Stomach (tissue), 9 donors: ENCODE data around the gene FAM83F. TPM values are rescaled to one million over a fixed set of nuclear protein-coding genes. Genes with fewer than 3 reads are reported as not detected.

Experiments used
- DNase-seq, 2 donors: peaks; one replicate each; pipeline versions ENCODE4 v3.0.0 to v3.0.0-alpha.2; 2013 to 2019
- H3K27ac ChIP-seq, 5 donors: fragments of 200-600 bp in 4 of 5; sonication (generic) in 4 of 5; one replicate each; pipeline ENCODE4 v1.5.1; 2013 to 2019; ENCODE audit warnings: mild to moderate bottlenecking in 1 of 5, moderate library complexity in 1 of 5
- H3K27me3 ChIP-seq, 3 donors: fragments of 200-600 bp; sonication (generic); one replicate each; pipeline ENCODE4 v1.5.1; 2017 to 2019; ENCODE audit warnings: mixed run types in 1 of 3
- H3K36me3 ChIP-seq, 4 donors: fragments of 200-600 bp; sonication (generic); 1 replicate in 3 of 4; 2 replicates in 1 of 4; pipeline ENCODE4 v1.5.1; 2016 to 2019
- H3K4me1 ChIP-seq, 4 donors: fragments of 200-600 bp; sonication (generic); one replicate each; pipeline ENCODE4 v1.5.1; 2016 to 2019
- H3K4me3 ChIP-seq, 4 donors: fragments of 200-600 bp; sonication (generic) in 3 of 4; one replicate each; pipeline ENCODE4 v1.5.1; 2016 to 2019; ENCODE audit warnings: mild to moderate bottlenecking in 1 of 4
- H3K9me3 ChIP-seq, 4 donors: fragments of 200-600 bp; sonication (generic); one replicate each; pipeline ENCODE4 v1.5.1; 2016 to 2019
- EP300 ChIP-seq: sonication (generic); formaldehyde crosslinking; IDR thresholded peaks from one replicate; pipeline ENCODE4 v1.6.1; 2017; ENCODE audit warnings: antibody characterized with exemption
- POLR2A ChIP-seq, 4 donors: fragments of 450-650 bp; IDR thresholded peaks; one replicate each; pipeline ENCODE4 v1.6.1; 2016; ENCODE audit warnings: antibody characterized with exemption in 4 of 4, control low read depth in 2 of 4, mild to moderate bottlenecking in 1 of 4, moderate library complexity in 1 of 4
- POLR2AphosphoS5 ChIP-seq, 3 donors: sonication (generic); formaldehyde crosslinking; IDR thresholded peaks; one replicate each; pipeline ENCODE4 v1.6.1; 2016; ENCODE audit warnings: antibody characterized with exemption in 3 of 3
- WGBS, 5 donors: extraction: QIAGEN DNeasy Blood & Tissue Kit in 3 of 5; methylation state at CpG; one replicate each; pipeline versions ENCODE4 v1.1.5 to v1.1.7; 2013 to 2018; 5-methylcytosine and 5-hydroxymethylcytosine counted together
- intact Hi-C: fragments of 100-400 bp; cut with DNase I; formaldehyde crosslinking; loops from one replicate; pipeline ENCODE4 v1.15.1; 2023; ENCODE audit warnings: low total_unique reads
- polyA plus RNA-seq, 3 donors: library from polyadenylated mRNA; stranded (reverse); fragments of 200-250 nt; gene quantifications; one replicate each; pipeline ENCODE4 v1.2.3, GENCODE V29; 2013
- total RNA-seq, 5 donors: library from RNA; depleted of rRNA; stranded (reverse); fragments of >200 nt; gene quantifications; one replicate each; pipeline versions ENCODE4 v1.1.0 to v1.2.3, GENCODE V29; 2014 to 2016
- TF ChIP-seq, protein P1 (sequence below), 7 experiments: fragments of 450-650 bp in 4 of 7; fragments of 200-600 bp in 3 of 7; sonication (generic) in 3 of 7; IDR thresholded peaks; one replicate each; pipeline ENCODE4 v1.5.1; 2016 to 2019; ENCODE audit warnings: antibody characterized with exemption in 7 of 7, control low read depth in 2 of 7, mild to moderate bottlenecking in 1 of 7
- donor health status: healthy with polysubstance abuse.
- donor health status: Bipolar disorder and iron deficiency.
- donor health status: healthy.

FAM83F gene
- total and polyA plus RNA-seq, 8 donors: under 0.01 to 17.4 (median 7.6) TPM

DNA sequence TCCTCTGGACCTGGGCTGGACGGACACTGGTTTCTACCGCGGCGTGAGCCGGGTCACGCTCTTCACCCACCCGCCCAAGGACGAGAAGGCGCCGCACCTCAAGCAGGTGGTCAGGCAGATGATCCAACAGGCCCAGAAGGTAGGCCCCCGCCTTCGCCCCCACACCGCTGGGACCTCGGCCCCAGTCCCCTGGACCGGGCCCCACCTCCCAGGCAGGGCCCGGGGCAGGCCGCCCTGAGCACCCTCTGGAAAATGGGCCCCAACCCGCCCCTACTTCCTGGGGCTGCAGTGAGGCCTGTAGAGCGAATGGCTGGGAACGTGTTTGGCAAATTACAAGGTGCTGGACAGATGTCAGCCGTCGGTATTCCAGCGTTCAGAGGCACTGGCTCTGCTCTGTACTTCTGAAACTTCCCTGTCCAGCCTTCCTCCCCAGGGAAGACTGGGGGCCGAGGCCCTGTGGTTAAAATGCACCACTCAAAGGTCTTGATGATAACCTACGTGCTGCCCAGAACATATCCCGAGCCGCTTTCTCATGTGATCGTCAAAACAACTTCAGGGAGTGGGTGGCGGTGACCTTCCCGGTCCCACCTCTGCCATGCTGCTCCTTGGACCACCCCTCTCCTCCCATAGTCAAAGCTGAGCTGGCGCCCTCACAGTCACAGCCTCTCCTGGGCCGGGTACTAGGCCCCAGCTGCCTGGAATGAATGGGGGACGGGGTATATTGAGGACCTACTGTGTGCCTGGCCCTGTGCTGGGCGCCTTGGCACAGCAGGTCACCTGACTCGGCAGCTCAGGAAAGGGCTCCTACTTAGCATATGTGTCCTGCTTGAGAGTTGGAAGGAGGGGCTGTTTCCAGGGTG is 869 bp downstream of the FAM83F start:
- peak; percentile 51 to 54 for DNase-seq
- peaks cover 38 to 83% (median 67%) of the 10 kb centered on the region in 4 donors for H3K4me1 ChIP-seq
- H3K4me3 ChIP-seq: peak overlapping the region; percentile 46 to 53 (median 50)

DNA sequence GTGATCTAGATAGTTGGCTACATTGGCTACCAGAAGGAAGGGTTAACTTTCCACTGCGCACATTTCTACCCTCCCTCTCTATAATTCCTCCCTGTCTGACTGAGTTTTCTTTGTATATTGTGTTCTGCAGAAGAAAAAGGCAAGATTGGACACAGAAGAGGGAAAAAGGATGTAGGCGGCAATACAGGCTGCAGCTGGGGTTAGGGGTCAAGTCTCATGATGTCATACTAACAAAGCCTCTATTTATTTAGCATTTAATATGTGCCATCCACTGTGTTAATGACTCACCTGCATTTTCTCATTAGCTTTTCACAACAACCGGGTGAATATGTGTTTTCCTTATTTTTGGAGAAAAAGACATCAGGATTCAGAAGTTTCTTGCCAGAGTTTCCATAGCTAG is 2.0 kb downstream of the FAM83F start:
- 55 to 65% (median 57%) methylated on average over 3 of the region's 3 CpGs for WGBS, 5 donors

More for the DNA sequence above, 869 bp downstream of the FAM83F start:
- H3K27me3 ChIP-seq: peaks cover 0 to 26% (median 13%) of the 10 kb centered on the region in 3 donors
- H3K9me3 ChIP-seq: no peaks in the 10 kb centered on the region
- TF ChIP-seq, protein P1, sequence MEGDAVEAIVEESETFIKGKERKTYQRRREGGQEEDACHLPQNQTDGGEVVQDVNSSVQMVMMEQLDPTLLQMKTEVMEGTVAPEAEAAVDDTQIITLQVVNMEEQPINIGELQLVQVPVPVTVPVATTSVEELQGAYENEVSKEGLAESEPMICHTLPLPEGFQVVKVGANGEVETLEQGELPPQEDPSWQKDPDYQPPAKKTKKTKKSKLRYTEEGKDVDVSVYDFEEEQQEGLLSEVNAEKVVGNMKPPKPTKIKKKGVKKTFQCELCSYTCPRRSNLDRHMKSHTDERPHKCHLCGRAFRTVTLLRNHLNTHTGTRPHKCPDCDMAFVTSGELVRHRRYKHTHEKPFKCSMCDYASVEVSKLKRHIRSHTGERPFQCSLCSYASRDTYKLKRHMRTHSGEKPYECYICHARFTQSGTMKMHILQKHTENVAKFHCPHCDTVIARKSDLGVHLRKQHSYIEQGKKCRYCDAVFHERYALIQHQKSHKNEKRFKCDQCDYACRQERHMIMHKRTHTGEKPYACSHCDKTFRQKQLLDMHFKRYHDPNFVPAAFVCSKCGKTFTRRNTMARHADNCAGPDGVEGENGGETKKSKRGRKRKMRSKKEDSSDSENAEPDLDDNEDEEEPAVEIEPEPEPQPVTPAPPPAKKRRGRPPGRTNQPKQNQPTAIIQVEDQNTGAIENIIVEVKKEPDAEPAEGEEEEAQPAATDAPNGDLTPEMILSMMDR (IDR thresholded peaks at IDR 0.05): no peak
- TF ChIP-seq EP300: no peak
- TF ChIP-seq POLR2AphosphoS5 (IDR thresholded peaks at IDR 0.05): no peak
- no peak for TF ChIP-seq POLR2A (IDR thresholded peaks at IDR 0.05)
- intact Hi-C loops: no loop called here
- WGBS, 5 donors: 33 to 60% (median 37%) methylated on average over 19 to 35 of the region's 35 CpGs
- peak overlapping the region; percentile 66 to 94 (median 85) for H3K27ac ChIP-seq
- no peaks in the 10 kb centered on the region for H3K36me3 ChIP-seq

DNA sequence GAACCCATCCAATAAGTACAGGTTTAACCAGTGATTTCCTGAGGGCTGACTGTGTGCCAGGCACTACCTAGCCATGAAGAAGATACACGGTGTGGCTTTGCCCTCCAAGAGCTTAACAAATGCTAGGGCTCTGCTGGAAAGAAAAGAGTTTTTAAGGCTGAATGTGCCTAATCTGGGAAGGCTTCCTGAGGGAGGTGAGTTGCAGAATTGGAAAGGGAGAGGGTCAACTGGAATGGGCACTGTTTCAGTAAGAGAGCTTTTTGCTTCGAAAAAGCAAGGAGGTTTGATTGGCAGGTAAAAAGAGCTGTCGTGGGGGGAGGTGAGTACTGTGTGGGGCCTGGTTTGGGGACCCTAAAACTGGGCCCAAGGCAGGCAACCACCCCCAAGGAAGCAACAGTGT is 2.7 kb downstream of the FAM83F start:
- 78 to 87% (median 84%) methylated on average over 3 of the region's 3 CpGs for WGBS, 5 donors
- peak overlapping the region; percentile 27 to 85 (median 65) for H3K27ac ChIP-seq
- TF ChIP-seq, protein P1 (IDR thresholded peaks at IDR 0.05): no peak
- no peak for TF ChIP-seq POLR2AphosphoS5 (IDR thresholded peaks at IDR 0.05)
- no peak for TF ChIP-seq POLR2A (IDR thresholded peaks at IDR 0.05)
- no peak for TF ChIP-seq EP300
- H3K4me1 ChIP-seq: peaks cover 43 to 80% (median 63%) of the 10 kb centered on the region in 4 donors
- H3K36me3 ChIP-seq: no peaks in the 10 kb centered on the region
- intact Hi-C loops: no loop called here
- no peak for DNase-seq
- H3K4me3 ChIP-seq: peak overlapping the region in 2 of 4 donors; percentile 26 to 46
- H3K9me3 ChIP-seq: no peaks in the 10 kb centered on the region
- peaks cover 0 to 26% (median 13%) of the 10 kb centered on the region in 3 donors for H3K27me3 ChIP-seq

More for the DNA sequence above, 2.0 kb downstream of the FAM83F start:
- intact Hi-C loops: no loop called here
- H3K4me3 ChIP-seq: peak overlapping the region in 3 of 4 donors; percentile 46 to 53 (median 52)
- no peaks in the 10 kb centered on the region for H3K9me3 ChIP-seq
- peaks cover 0 to 26% (median 13%) of the 10 kb centered on the region in 3 donors for H3K27me3 ChIP-seq
- peak overlapping the region; percentile 12 to 86 (median 66) for H3K27ac ChIP-seq
- no peaks in the 10 kb centered on the region for H3K36me3 ChIP-seq
- H3K4me1 ChIP-seq: peaks cover 43 to 83% (median 66%) of the 10 kb centered on the region in 4 donors
- no peak for TF ChIP-seq EP300
- TF ChIP-seq, protein P1 (IDR thresholded peaks at IDR 0.05): no peak
- no peak for TF ChIP-seq POLR2A (IDR thresholded peaks at IDR 0.05)
- no peak for TF ChIP-seq POLR2AphosphoS5 (IDR thresholded peaks at IDR 0.05)
- DNase-seq: no peak

DNA sequence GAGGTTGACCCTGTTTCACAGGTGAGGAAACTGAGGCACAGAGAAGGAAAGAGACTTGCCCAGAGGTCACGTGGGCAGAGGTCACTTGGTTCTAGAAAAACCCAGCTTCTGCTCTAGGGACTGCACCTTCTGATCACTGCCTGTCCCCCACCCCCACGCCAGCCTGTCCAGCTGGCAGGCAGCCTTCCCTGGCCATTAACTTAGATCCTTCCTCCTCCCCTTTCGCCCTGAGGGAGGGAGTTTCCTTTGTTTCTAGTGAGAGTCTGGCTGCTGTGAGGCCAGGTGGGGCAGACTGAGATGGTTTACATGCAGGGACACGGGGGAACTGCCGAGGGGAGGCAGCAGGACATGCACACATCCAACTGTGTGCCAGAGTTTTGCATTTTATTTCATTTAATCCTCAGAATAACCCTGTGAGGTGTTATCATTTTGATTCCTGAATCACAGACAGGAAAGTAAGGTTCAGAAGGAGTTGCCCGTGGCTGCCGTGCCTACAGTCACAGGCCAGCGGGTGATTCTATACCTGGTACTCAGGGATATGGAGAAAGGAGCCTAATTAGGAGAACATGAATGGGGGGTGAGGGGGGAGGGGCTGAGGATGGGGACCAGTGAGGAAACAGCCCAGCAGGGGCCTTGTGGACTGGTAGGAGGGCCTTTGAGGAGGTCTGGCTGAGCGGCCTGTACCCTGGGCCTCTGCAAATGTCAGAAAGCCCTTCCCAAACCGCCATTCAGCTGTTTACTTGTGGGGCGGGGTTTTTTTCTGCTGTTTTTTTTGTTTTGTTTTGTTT is 3.4 kb downstream of the FAM83F start:
- peak overlapping the region; percentile 27 to 85 (median 65) for H3K27ac ChIP-seq
- H3K4me3 ChIP-seq: peak overlapping the region in 1 of 4 donors; percentile 26
- 33 to 46% (median 35%) methylated on average over 11 of the region's 11 CpGs for WGBS, 5 donors
- no peaks in the 10 kb centered on the region for H3K9me3 ChIP-seq
- peaks cover 43 to 79% (median 62%) of the 10 kb centered on the region in 4 donors for H3K4me1 ChIP-seq
- H3K27me3 ChIP-seq: peaks cover 0 to 26% (median 13%) of the 10 kb centered on the region in 3 donors
- DNase-seq: peak; percentile 83 to 85
- TF ChIP-seq, protein P1 (IDR thresholded peaks at IDR 0.05): no peak
- no peak for TF ChIP-seq POLR2A (IDR thresholded peaks at IDR 0.05)
- TF ChIP-seq POLR2AphosphoS5 (IDR thresholded peaks at IDR 0.05): peak in 2 of 3 donors; percentile 38 to 65
- TF ChIP-seq EP300: no peak
- intact Hi-C loops: no loop called here
- no peaks in the 10 kb centered on the region for H3K36me3 ChIP-seq
